NCI-H187 treated with DMSO at 0.1 percent for 48 hours (cell line): ENCODE results near the gene LRFN5.

Experiments
- DNase-seq: peaks from one replicate; lab custom pipeline; 2025; lab: John Stamatoyannopoulos, UW

LRFN5 gene

DNA sequence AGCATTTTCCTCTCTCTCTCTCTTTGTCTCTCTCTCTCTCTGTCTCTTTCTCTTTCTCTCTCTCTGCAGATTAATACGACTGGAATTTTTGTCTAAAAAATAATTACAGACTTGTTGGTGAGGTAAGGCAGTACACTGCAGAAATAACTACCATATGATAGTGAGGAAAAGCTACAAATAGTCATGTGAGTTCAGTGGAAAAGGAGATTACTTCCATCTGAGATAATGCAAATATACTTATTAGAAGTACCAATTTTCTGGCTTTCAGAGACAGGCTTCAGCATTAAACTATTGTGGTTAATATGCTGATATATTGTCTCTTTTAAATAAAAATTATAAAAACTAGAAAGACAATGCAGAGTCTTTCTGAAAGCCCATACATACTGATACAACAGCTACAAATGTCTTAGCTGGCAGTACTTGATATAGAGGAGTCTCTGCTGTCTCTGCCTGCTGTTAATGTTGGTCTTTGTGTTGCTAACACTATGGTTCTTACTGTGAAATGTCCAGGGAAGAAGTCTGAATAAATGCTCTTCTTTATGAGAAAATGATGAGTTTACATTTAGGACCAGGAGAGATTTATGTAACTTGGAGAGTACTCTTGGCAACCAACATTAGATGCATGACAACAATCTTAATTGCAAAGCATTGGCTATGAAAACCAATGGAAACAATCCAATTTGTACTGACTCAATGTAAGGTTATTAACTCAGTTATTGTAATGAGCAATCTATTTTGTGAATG is 167.0 kb downstream of the LRFN5 start:
- DNase-seq: no peak

DNA sequence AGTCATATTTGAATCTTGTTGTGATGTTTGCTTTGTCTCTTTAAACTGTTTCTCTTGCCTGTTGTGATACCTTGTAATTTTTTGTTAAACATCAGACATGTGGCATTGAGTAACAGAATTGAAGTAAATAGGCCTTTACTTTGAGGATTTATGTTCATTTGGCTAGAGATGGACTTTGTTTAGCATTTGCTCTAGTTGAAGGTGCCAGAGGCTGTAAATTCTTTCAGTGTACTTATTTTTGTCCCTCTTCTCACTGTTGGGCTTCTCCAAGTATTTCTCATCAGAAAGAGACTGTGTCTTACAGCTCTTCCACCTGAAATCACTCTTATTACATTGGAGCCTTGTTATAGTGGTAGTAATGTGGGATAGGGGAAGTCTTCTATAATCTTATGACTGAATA is 175.8 kb downstream of the LRFN5 start:
- no peak for DNase-seq

DNA sequence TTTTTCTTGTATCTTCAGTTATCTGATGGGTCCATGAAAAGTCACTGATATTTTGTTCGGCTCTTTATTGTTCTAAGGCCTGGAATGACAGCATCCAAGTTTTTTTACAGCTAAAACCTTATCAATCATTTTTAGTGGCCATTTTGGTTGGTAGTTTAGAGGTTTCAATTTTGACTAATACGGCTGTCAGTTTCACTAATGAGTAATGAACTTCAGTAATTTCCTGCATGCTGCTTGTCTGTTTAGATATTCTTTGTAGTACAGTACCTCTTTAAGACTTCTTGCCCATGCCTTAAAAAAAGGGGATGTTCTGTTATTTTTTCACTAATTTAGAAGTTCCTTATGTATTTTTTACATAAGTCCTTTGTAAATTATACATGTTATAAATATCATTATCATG is 176.7 kb downstream of the LRFN5 start:
- DNase-seq: no peak

DNA sequence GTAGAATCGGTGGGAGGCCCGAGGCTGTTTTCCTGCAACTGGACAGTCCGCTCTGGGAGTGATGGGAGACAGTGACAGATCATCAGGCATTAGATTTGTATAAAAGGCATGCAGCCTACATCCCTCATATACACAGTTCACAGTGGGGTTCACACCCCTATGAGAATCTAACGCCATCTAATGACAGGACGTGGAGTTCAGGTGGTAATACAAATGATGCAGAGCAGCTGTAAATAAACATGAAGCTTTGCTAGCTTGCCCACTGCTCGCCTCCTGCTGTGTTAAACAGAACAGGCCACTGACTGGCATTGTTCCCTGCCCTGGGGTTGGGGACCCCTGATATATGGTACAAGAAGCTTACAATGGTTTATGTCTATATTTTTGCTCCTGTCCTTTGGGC is 179.0 kb downstream of the LRFN5 start:
- DNase-seq: no peak

DNA sequence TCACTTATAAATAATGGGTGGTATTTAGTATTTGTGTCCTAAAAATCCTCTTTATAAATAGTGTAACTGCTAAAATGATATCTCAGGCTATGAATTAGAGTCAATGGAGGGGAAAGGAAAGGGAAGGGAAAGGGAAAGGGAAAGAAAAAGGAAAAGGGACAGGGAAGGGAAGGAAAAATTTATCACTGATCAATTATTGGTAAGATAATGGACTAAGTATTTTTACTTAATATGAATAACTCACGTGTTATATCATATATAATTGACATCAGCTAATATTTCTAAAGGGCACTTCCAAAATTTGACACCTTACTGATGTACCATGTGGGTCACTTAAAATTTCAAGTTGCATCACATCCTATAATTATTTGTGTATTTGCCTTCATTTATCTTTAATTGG is 193.1 kb downstream of the LRFN5 start:
- no peak for DNase-seq

DNA sequence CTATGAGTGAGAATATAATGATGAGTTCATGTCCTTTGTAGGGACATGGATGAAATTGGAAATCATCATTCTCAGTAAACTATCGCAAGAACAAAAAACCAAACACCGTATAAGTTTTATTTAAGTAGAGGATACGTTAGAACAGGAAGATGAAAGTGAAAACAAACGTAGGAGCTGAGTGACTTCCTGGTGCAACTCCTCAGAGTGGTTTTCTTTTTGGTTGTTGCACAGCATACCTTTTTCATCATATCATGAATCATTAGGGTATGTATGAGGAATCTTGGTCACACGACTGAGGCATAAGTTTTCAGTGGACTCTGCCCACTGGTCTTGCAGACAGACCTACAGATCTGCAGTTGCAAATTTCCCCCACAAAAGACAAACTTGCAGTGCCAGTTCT is 199.0 kb downstream of the LRFN5 start:
- no peak for DNase-seq

DNA sequence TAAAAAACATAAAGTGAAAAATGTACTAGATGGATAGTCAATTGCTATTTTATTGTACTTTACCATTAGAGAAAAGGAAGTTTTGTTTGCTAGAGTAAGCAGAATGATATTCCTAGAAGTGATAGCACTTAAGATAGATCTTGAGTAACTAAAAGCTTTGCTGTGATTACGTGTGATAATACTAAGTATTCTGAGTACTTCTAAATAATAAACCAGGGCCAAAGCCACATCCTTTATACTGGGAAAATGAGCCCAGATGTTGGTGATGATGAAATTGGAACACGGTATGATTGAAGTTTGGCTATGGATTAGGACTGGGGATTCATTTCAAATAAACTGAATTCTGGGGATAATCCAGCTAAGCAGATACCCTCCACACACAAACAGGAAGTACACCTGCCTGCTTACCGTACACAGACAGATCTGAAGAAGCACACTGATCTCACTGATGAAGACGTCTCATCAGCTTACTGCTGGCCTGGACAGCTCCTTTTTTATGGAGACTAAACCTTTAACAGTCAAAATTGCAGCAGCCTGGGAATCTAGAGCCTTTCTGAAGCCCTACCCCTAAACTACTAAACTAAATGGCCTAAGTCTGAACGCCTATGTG is 199.8 kb downstream of the LRFN5 start:
- no peak for DNase-seq

DNA sequence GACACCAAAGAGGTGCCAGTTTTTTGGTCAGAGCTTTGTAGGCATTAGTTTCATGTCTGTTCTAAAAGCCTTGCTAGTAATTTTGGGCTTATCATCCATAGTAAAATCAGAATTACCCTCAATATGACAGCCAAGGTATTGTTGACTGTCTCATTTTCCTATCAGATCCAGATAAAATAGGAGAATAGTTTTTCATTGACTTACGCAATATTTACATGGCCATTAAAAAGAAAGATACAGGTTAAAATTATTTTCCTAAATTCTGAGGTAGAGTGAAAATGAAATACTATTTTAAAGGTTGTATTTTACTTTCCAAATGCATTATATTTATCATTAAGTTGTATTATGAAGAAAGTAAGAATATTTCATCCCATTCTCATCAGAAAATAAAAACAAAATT is 203.7 kb downstream of the LRFN5 start:
- no peak for DNase-seq

DNA sequence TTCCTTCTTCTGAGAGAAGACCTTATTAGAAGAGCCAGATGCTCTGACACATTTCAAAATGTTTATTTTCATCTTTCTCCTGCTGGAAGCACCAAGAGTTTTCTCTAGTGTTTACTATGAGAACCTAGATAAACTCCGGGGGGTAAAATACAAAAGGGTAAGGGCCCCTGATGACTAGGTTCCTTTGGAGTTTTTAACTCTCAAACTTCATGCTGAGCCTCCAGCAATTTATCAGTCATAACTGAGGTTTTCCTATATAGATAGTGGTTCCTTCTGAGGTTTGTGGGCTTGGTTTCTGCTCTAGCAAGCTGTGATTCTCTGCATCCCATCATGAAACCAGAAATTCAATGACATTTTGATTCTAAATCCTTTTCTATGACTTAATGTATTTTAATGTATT is 210.9 kb downstream of the LRFN5 start:
- DNase-seq: no peak

DNA sequence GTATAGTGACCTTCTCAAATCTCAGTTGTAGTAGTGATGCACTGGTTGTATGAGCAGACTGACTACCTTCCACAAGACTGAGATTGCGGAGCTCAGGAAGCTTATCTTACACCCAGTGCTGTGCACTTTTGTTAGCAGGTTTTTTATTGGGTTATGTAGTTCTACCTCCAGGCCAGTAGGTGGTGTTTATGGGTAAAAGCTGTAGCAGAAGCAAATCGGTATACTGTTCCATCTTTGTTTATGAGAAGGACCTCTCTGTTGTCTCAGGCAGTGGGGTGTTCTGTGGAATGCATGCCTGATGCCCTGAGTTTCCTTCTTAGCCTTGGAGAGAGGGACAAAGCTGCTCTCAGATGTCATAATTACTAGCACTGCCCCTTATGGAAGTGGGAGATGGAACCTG is 217.8 kb downstream of the LRFN5 start:
- no peak for DNase-seq

DNA sequence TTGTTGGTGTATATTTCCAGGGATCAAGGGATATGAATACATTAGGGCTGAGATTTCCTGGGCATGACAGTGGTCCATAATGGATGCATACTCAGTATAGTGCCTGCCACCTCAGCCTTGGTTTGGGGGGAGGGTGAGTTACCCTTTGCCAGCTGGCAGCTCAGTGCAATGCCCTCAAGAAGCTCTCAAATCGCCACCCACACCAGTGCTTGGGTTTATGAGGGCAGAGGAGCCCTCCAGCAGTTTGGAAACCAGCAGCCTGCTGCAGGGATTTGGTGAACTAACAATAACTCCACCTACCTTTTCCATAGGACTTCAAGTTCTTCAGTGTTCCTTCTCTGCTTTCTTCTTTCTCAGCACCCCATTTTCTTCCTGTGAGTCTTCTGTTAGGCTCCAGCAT is 218.9 kb downstream of the LRFN5 start:
- DNase-seq: no peak

DNA sequence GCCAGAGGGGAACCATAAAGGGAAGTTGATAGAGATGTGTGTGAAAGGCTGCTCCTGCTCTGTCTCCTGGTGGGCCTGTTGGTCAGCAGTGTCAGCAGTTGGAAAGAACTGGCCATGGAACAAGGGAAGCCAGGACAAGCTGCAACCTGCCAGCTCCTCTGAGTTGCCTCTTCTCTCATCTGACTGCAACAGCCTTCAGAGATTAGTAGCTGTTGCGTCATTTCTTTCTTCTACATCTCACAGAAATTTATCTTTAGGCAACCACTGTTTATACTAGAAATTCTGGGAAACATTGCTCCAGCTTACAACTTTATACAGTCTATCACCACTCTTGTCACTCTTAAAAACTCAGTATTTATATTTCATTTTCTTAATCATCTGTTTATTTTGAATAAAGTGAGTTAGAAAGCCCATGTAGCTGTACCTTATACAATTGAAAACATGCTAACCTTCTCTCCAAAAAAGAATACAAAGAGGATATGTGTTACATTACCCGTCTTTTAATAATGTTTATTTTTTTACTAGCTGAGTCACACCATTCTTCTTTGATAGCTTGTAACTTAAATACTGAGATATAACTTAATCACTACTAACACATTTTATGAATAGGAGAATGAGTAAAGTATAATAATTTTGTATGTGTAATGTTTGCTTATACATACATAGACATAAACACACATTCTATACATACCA is 224.2 kb downstream of the LRFN5 start:
- DNase-seq: no peak

DNA sequence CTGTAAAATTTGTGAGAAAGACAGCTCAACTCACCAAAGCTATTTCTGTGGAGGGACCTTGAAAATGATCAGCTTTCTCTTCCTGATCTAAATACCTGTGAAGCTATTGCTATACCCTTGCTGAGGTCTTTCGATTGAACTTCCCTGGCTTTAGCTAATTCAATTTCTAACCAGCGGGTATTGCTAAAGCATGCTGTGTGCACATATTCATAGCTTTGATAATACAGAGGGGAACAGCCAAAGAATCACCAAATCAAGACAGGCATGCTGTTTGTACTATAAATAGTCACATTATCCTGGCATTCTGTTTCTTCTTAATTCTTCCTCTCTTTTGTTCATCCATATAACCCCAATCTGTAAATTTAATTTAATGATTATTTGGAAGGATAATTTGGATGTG is 233.0 kb downstream of the LRFN5 start:
- no peak for DNase-seq

DNA sequence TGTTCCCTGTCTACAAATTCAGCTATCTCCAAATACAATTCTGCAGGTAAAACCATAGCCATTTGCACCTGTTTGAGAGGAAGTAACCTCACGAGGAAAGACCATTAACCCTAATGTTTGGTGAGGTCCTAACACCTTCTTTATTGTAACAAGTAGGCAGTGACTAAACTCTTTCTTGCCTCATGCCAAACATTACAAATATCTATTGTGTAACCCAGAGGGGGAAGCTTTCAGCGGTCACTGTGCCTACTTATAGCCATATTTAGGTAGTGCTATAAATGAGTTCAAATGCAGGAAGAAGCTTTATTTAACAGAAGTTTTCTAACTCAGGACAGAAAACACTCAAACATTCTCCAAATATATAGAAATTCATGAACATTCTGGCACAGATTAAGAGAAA is 252.7 kb downstream of the LRFN5 start:
- DNase-seq: no peak

DNA sequence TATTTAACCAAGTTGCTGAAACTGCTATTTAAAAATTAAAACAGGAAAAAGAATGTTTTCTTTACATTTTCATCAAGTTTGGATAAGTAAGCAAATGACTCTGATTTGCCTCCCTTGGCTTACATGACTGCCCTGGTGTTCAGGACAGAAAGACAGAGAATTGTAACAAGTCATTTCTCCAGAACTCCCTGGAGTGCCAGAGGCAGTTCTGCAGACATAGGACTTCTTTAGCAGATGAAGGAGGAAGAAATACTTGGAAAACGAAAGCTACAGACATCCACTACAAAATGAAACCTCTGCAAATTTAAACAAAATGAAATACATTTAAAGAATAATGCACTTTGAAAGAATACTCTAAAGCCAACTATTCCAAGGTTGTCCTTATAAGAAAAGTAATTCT is 253.9 kb downstream of the LRFN5 start:
- DNase-seq: no peak

DNA sequence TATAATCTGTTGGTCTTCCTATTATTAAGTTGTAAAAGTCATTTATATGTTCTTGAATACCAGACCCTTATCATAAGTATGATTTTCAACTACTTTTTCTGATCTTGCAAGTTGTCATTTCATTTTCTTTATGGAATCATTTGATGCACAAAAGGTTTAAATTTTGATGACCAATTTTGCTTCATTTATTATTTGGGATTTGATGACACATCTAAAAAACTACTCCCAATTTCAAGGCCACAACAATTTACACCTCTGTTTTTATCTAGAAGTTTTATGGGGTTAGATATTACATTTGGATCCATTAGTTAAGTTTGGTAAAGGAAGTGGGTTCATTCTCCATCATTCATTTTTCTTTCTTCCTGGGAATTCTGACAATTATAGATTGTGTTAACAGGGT is 259.2 kb downstream of the LRFN5 start:
- no peak for DNase-seq

DNA sequence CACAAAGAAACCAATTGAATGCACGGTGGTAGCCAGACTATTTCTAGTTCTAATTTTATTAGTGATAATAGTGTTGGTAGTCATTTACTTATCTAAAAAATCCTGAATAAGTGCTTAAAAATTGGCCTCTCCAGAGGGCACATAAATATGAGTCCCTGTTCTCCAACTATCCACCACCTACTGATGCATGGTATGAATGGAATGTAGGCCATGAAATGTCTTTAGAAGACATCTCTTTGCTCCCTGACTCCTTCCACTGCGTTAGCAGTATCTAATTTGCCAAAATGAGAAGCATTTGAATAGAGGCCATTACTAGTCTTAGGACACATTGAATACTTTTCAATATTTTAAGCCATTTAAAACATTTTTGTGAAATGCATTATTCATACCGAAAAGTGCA is 261.7 kb downstream of the LRFN5 start:
- no peak for DNase-seq

DNA sequence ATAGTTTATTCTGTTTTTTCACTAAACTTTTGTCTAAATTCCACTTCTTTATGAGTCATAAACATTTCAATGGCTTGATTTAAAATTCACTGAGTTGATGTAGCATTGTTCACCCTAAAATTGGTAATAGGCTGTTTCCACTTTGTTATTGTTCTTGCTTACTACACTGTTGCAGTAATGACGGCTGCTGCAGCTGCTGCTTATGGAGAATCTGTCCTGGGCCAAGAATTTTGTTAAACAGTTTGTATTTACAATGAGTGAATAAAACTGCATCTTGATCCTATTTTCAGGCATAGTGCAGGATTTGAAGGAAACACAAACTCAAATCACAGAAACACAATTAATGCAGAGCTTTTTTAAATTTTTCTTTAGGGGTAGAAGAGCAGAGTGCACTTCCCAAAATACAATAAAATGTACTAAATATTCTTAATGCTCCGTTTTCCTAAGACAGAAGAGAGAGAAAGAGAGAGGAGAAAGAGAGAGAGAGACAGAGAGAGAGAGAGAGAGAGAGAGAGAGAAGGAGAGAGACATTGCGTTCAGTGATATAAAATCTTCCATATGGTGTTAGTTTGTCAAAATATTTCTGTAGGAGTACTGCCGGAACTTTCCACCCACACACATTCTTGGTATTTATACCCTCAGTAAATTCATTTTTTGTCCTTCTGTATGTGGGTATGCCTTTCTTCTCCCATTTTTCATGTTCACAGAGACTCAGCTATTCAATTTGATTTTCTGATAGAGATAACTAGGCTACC is 266.4 kb downstream of the LRFN5 start:
- DNase-seq: no peak

DNA sequence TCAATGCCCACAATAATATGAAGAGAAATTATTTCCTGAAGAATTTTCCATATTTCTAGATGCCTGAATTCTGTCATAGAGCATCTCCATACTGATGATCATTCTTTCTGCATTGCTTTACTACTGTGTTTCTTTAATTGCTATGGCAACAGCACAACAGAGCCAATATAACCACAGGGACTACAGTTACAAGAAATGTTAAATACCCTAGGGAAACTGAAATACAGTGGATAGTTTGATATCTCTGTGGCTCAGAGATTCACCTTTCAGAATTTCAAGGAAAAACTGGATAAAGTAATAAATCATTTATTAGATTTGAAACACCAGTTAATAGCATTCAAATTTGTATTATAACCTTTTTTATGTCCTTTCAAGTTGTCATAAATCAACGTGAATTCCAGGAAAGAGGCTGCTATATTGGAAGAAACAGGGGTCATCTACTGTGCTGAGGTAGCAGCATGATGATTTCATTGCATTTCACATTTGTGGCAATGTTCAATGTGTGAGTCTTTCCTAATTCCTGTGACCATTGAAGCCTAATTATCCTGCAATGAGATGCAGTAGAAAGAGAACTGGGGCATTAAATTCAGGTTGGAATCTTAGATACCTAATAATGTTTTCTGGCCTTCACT is 267.1 kb downstream of the LRFN5 start:
- no peak for DNase-seq

DNA sequence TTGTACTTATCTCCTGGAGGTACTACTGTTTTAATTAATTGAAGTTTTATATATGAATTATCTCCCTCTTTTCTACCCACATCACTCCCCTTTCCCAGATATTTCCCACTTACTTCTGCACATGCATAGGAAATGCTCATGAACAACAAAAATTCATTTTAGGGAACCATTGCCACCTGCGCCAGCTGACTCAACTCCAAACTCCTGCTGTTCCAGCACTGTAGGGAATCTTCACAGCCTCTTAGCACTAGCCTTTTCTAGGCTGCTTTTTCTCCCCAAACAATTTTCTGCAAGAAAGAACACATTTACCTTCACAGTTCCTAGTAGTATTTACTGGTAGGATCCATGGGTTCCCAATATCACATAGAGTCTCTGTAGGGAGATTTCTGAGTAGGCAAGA is 268.4 kb downstream of the LRFN5 start:
- no peak for DNase-seq

DNA sequence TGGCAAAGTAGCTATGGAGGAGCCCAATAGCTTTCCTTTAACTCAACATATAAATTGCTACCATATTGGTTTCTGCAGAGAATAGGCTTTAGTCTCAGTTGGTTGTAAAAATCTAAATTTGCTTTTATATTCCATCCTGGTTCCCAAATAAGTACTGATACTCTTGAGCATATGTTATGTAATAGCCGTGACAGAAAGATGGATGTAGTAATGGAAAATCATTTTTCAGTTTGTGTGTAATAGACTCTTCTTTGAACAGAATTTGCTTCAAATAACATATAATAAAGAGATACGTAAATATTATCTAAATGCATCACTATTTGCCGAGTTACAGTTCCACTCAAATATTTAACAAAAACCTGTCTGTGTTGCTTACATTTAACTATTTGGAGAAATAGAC is 271.6 kb downstream of the LRFN5 start:
- no peak for DNase-seq

DNA sequence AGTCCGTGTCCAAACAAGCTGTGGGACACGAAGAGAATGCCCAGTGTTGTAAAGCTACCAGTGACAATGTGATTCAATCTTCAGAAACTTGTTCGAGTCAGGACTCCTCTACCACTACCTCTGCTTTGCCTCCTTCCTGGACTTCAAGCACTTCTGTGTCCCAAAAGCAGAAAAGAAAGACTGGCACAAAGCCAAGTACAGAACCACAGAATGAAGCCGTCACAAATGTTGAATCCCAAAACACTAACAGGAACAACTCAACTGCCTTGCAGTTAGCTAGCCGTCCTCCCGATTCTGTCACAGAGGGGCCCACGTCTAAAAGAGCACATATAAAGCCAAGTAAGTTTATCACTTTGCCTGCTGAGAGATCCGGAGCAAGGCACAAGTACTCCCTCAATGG is 284.9 kb downstream of the LRFN5 start:
- DNase-seq: no peak
